Measurements from ENCODE around the gene CRTC1.

Gene CRTC1

DNA sequence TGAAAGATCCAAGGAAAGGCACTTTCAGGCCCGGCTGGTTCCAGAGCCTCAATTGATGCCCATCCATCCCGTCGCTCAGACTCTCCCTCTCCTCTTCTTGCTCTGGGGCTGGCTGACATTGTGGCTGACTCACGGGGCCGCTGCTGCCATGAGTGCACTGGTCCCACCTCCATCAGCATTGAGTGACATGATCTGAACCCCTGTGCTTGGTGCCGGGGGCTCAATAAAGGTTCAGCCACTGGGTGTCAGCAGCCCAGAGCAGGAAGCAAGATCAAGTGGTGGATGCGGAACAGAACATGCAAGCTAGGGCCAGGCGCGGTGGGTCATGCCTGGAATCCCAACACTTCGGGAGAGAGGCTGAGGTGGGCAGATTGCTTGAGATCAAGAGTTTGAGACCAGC, 68.1 kb downstream of the CRTC1 start:
- no peak for DNase-seq

GRCh38 chr19:18754501-18754900, 71.0 kb downstream of the CRTC1 start:
- no peak for DNase-seq

DNA sequence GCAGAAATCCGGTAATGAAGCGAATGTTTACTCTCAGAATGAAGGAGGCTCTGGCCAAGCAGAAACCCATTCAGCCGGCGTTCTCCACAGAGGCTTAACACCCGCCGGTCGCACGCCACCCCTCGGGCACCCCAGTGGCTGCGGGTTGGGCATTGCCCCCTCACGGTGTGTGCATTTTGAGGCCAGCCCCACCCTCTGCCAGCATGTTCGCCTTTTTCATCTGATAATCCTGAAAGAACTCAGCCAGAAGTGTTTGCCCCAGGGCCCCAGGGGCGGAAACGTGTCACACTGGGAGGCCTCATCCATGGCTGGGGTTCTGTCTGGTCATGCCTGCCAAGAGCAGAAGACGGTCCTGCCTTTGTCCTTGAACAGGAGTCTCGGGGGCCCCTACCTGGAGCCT, 73.4 kb downstream of the CRTC1 start:
- DNase-seq = peak; percentile 47

DNA sequence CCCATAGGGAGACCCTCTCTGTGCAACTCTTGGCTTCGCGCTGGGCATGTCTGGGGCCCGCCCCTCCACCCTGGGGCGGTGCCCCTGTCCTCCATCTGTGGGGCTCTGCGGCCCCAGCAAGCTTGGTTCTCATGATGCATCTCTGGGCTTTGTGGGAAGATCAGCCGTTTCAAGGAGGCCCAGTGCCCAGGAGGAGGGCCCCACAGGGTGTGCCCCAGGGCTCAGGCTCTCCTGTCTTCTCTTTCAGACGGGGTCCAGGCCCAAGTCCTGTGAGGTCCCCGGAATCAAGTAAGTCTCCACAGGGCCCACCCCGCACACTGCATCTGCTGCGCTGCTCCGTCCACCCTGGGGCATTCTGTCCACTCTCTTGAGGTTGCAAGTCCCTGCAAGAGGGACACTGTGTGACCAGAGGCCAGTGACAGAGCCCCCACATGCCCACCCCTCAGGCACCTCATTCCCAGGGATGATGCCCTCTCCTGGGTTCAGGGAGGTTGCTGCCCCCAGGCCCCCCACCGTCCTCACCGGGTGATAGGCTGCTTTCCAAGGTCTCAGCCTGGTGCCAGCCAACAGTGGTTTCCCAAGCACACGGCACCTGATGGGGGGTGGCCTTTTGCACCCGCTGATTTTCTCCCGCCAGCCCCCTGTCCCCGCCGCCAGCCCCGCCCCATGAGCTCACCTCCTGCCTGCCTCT, 76.0 kb downstream of the CRTC1 start:
- DNase-seq = no peak

DNA sequence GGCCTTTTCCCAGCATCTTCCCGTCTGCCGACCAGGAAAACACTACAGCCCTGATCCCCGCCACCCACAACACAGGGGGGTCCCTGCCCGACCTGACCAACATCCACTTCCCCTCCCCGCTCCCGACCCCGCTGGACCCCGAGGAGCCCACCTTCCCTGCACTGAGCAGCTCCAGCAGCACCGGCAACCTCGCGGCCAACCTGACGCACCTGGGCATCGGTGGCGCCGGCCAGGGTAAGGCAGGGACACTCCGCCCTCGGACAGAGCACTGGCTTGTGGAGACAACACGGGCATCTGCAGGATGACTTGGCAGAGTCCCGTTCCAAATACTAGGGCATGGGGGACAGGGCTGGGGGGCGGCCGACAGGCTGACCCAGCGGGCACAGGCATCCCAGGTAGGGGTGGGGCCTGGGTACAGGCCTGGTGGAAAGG, 76.5 kb downstream of the CRTC1 start:
- no peak for DNase-seq

- no peak for DNase-seq
Observed at GRCh38 chr19:18760440-18761383, 77.2 kb downstream of the CRTC1 start.

DNA sequence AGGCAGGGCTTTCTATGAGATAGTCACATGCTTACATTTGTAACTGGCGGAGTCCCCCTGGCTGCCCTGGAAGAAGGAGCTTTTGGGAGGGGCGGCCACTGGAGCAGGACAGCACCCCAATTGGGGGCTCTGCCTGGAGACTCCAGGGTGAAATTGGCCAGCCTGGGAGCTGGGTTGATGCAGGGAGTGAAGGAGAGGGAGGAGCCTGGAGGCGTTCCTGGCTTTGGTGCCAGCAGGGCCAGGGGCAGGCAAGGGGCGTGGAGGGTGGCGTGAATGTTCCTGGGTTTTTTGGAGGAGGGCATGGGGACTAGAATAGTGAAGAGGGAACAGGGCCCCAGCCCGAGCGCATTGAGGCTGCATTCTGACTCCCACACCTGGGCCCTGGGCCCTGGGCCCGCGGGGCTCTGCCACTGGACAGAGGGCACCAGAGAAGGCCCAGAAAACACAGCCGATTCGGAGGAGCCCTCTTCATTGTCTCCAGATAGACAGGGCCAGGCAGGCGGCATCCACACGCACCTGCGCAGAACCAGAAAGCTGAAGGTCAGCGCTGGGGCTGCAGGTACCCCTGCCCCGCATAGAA, 78.1 kb downstream of the CRTC1 start:
- no peak for DNase-seq

DNA sequence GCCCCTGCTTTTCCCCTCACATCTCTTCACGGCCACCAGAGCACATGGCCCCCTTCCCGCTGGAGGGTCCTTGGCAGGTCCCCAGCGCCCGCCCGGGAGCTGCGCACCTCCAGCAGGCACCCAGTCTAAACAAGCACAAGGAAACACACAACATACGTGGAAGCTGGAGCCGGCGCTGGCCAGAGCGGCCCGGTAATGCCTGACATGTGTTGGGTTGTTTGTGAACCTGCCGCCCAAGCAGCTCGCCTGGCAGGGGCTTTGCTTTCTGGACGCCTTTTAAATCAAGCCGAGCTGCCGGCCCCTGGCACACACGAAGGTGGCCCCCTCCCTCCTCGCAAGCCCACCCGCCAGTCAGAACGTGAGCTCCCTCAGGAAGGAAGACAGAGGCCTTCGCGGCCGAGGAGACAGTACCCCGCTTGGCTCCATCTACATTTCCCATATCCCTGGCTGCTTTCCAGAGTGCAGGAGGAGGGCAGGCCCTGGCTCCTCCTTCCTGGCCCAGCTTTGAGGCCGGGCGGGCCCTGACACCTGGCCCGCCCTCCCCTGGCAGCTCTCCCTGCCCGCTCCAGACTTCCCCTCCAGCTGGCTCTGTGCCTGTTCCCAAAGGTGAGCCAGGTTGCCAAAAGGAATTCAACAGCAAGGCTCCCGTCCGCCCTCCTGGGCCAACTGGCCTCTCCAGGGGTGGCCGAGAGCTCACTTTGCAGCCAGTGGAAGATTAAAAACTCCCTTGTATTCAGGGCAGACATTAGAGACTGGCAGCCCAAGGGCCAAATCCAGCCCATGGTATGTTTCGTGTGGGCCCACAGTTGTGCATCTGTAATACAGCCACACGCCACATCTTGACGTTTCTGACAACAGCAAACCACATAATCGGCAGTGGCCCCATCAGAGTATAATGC, 78.9 kb downstream of the CRTC1 start:
- peak; percentile 97 for DNase-seq

GRCh38 chr19:18763674-18764590, 80.5 kb downstream of the CRTC1 start:
- DNase-seq = peak; percentile 88

- DNase-seq = peak; percentile 33
Observed at GRCh38 chr19:18764591-18765051, 81.1 kb downstream of the CRTC1 start.

- peak; percentile 93 for DNase-seq
Observed at GRCh38 chr19:18765224-18765623, 81.7 kb downstream of the CRTC1 start.

DNA sequence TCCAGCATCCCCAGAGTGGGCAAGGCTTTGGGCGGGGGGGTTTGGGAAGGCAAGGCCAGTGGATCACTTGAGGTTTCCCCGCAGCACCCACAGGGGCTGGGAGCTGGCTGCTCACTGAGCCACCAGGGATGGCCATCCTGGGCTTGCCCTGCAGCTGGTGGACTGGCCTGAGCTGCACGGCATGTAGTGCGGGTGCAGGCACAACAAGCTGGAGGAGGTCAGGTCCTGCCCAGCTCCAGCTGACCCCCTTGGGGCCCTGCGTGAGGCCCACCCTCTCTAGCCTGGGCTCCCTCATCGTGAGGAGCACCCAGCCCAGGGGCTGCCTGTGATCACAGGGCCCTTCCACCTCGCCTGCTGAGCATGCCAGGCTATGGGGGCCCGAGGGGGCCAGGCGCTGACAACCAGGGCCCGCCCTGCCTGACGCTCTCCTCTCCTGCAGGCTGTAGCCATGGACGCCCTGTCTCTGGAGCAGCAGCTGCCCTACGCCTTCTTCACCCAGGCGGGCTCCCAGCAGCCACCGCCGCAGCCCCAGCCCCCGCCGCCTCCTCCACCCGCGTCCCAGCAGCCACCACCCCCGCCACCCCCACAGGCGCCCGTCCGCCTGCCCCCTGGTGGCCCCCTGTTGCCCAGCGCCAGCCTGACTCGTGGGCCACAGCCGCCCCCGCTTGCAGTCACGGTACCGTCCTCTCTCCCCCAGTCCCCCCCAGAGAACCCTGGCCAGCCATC, 84.7 kb downstream of the CRTC1 start:
- no peak for DNase-seq

GRCh38 chr19:18768997-18769891, 85.8 kb downstream of the CRTC1 start:
- DNase-seq = no peak

DNA sequence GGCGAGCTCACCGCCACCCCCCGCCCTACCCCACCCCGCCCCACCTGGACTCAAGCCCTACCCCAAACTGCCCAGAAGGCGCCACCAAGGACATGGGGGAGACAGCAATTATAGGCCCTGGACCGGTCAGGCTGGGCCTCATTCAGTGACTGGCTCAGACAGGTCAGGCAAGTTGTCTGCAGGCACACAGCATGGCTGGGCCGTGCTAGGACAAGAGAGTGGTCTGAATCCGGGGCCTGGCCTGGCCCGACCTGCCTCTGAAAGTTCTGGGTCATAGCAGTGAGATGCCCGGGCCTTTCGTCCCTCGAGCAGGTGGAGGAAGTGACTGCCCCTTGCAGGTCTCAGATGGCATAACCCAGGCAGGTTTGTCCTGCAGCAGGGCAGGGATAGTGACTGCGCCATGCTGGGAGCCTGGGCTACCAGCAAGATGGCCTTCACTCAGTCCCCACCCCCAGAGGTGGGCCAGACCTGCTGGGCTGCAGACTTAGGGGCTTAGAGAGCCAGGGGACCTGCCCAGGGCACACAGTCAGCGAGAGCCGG, 86.6 kb downstream of the CRTC1 start:
- no peak for DNase-seq

GRCh38 chr19:18770663-18771327, 87.3 kb downstream of the CRTC1 start:
- DNase-seq = no peak

- no peak for DNase-seq
Observed at GRCh38 chr19:18771328-18772242, 88.1 kb downstream of the CRTC1 start.
